ENCODE measurements around the gene OR6Y1.

Gene OR6Y1

DNA sequence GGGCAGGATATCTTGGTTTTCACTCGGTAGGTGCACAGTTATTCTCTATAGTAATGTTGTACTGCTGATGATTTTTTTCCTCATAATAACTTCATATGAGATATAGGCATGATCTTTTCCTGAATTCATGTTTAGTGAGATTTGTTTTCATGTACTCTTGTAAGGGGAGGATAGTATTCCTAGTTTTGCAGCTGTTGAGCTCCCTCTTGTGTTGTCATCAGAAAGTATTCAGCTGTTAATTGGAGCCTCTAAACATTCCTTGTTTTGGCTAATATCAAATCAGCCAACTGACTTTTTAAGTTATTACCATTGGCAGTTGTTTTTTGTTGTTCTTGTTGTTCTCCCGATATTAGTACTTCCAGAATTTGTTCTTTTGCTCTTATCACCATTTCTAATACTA is 57.8 kb downstream of the OR6Y1 start:
- DNase-seq: no peak

DNA sequence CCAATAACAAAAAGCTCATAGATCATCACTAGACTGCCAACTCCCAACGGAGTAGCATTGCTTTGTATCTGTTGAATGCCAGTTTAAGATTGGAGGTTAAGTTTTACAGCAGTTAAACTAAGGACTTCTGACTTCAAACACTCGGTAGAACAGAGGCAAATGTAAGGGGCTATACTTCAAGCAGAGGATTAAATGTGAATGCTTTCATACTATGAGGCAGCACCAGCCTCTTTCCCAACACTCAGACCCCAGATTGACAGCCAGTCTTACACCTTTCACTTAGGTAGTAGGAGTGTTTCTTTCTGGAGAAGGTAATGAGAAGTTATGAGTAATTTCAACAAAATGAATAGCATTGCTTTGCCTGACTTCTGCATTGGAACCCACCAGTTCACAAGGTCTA is 59.4 kb downstream of the OR6Y1 start:
- DNase-seq: no peak

Data from activated CD4-positive, alpha-beta T cell treated with anti-CD3 and anti-CD28 coated beads, Interleukin-2, amount 50 U/mL, for 4 hours (primary cell).